ENCODE measurements around the gene C17orf58.

C17orf58 gene

GRCh38 chr17:67947325-67947813, 48.9 kb downstream of the C17orf58 start:
- DNase-seq, result no peak

- DNase-seq, result no peak
Measured at GRCh38 chr17:67946513-67946912, 49.8 kb downstream of the C17orf58 start.

GRCh38 chr17:67944035-67944434, 52.2 kb downstream of the C17orf58 start:
- no peak for DNase-seq

- no peak for DNase-seq
Measured at GRCh38 chr17:67942810-67943209, 53.5 kb downstream of the C17orf58 start.
